Spleen (tissue), 7 donors: ENCODE results near the gene CBFA2T2.

Experiments
- CTCF ChIP-seq, 11 experiments: fragments of 200-600 bp in 7 of 11; fragments of 450-650 bp in 4 of 11; sonication (generic) in 4 of 11; IDR thresholded peaks in 8 of 11; conservative IDR thresholded peaks in 3 of 11; 1 replicate in 7 of 11; 2 replicates in 4 of 11; pipeline versions ENCODE4 v1.4.0 to v1.8.0; 2016 to 2021; ENCODE audit warnings: antibody characterized with exemption in 11 of 11, inconsistent platforms in 4 of 11, mild to moderate bottlenecking in 1 of 11
- POLR2A ChIP-seq, 3 donors: fragments of 450-650 bp; IDR thresholded peaks; one replicate each; pipeline ENCODE4 v1.5.1; 2017; ENCODE audit warnings: antibody characterized with exemption in 3 of 3, mild to moderate bottlenecking in 1 of 3
- POLR2AphosphoS5 ChIP-seq, 3 donors: sonication (generic); formaldehyde crosslinking; IDR thresholded peaks; one replicate each; pipeline ENCODE4 v1.5.1; 2017; ENCODE audit warnings: antibody characterized with exemption in 3 of 3
- donor health status: DM: no; HTN: no; CAD: no; lungs with moderate emphysema.
- donor health status: DM: no; HTN: no; CAD: no.
- donor health status: DM: no; HTN: no; CAD: no.

- no peak for TF ChIP-seq CTCF (IDR thresholded peaks at IDR 0.05 in 8 of 11, conservative IDR thresholded peaks at IDR 0.05 in 3 of 11)
- TF ChIP-seq POLR2AphosphoS5 (IDR thresholded peaks at IDR 0.05) = no peak
- no peak for TF ChIP-seq POLR2A (IDR thresholded peaks at IDR 0.05)
These were observed 47.5 kb upstream of the CBFA2T2 start for GRCh38 chr20:33442136-33443005.
